Hypothalamus (tissue), 51 donors: Measurements from ENCODE around the gene PPIG.
"Not testable (repeated sequence)": the region's sequence is repeated elsewhere in the genome, so short reads cannot be mapped to it uniquely, and the experiment has no call there.

Source experiments
- DNase-seq, 51 donors: peaks; one replicate each; lab custom pipeline; 2025; lab: John Stamatoyannopoulos, UW

The PPIG gene

GRCh38 chr2:169661265-169661664 is 77.1 kb downstream of the PPIG start:
- no peak for DNase-seq

- DNase-seq: no peak
These were observed 78.6 kb downstream of the PPIG start for GRCh38 chr2:169662744-169663143.

- DNase-seq: no peak
These were observed 79.1 kb downstream of the PPIG start for GRCh38 chr2:169663247-169663646.

GRCh38 chr2:169664600-169664977 is 80.4 kb downstream of the PPIG start:
- DNase-seq: no peak

- no peak for DNase-seq
These were observed 81.1 kb downstream of the PPIG start for GRCh38 chr2:169664978-169665930.

- no peak for DNase-seq
These were observed 83.4 kb downstream of the PPIG start for GRCh38 chr2:169667583-169667982.

- no peak for DNase-seq
These were observed 86.1 kb downstream of the PPIG start for GRCh38 chr2:169670215-169670651.

GRCh38 chr2:169670937-169671336 is 86.8 kb downstream of the PPIG start:
- no peak for DNase-seq

- no peak for DNase-seq
These were observed 88.3 kb downstream of the PPIG start for GRCh38 chr2:169672406-169672805.

GRCh38 chr2:169673106-169673505 is 89.0 kb downstream of the PPIG start:
- DNase-seq: no peak

GRCh38 chr2:169673921-169674320 is 89.8 kb downstream of the PPIG start:
- DNase-seq: no peak

- DNase-seq: no peak
These were observed 92.2 kb downstream of the PPIG start for GRCh38 chr2:169676357-169676756.

- no peak for DNase-seq
These were observed 92.7 kb downstream of the PPIG start for GRCh38 chr2:169676850-169677249.

GRCh38 chr2:169683054-169683424 is 98.9 kb downstream of the PPIG start:
- no peak for DNase-seq

- no peak for DNase-seq
These were observed 99.4 kb downstream of the PPIG start for GRCh38 chr2:169683425-169684134.

GRCh38 chr2:169684135-169684565 is 100.0 kb downstream of the PPIG start:
- DNase-seq: no peak

GRCh38 chr2:169684712-169685111 is 100.6 kb downstream of the PPIG start:
- not testable (repeated sequence) for DNase-seq

- not testable (repeated sequence) for DNase-seq
These were observed 102.7 kb downstream of the PPIG start for GRCh38 chr2:169686825-169687224.

GRCh38 chr2:169687943-169688342 is 103.8 kb downstream of the PPIG start:
- not testable (repeated sequence) for DNase-seq

GRCh38 chr2:169690958-169691357 is 106.8 kb downstream of the PPIG start:
- DNase-seq: no peak
